Measurements from ENCODE around the gene RFX8. TPM values are rescaled to one million over a fixed set of nuclear protein-coding genes. Genes with fewer than 3 reads are reported as not detected.

Gene RFX8
- total and polyA plus RNA-seq, 9 of the 15 experiments (the other 6 are each of a cell fraction or from before 2014, with no cell fraction given), result not detected

DNA sequence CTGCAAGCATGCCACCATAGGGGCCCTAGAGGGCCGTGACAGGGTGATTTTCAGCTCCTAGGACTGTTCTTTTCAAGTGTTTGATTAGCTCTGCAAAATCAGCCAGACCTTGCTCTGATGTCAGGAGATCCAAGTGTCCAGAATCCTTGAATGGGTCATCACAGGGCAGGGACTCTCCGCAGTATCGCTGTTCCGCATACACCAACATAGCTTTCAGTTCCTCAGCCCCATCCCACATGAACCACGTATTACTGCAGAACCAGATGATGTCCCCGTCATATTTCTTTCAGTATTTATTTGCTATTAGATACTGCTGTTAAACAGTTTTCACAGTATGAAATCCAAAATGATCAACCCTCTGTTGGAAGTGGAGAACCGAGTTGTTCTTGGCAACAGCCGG, 46.6 kb upstream of the RFX8 start (continued):
- no peak for TF ChIP-seq ZNF280B (CRISPR knock-in tag; IDR thresholded peaks at IDR 0.05)
- no peak for TF ChIP-seq CEBPG (CRISPR knock-in tag; IDR thresholded peaks at IDR 0.05)
- TF ChIP-seq CEBPG (tag; conservative IDR thresholded peaks at IDR 0.05 in 1 of 2, IDR thresholded peaks at IDR 0.05 in 1 of 2), result no peak

DNA sequence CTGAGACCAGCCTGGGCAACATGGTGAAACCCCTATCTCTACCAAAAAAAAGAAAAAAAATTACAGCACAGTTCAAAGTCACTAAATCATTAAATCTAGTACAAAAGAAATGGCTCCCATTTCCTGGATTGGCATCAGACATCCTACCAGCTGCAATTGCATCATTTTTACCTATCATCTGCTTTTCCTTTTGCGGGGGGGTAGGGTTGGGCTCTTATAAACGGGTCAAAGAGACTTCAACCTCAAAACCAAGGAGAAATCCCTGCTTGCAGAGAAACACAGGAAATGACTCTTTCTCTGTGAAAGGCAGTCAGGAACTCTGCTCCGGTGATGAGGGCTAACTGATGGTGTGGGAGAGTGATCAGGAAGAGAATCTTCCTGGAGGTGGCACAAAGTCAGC, 45.3 kb upstream of the RFX8 start:
- no peak overlapping the region for H3K4me2 ChIP-seq (ENCODE audit: insufficient read depth, low read length)
- H2AFZ ChIP-seq (ENCODE audit: low read depth, low read length), result no peak overlapping the region
- FAIRE-seq (no peak), DNase-seq (ENCODE audit: extremely low read depth in 1 of 4, low spot score in 3 of 4) (no peak), ATAC-seq (no peak)
- H3K4me3 ChIP-seq, result no peak overlapping the region
- H3K4me1 ChIP-seq (replicated peaks in 1 of 2; ENCODE audit: control insufficient read depth in 2 of 2, insufficient read depth in 2 of 2, low read length in 2 of 2), result no peaks in the 10 kb centered on the region
- no peaks in the 10 kb centered on the region for H3K36me3 ChIP-seq (ENCODE audit: control insufficient read depth, insufficient read depth, low read length)
- 2% methylated on average over 3 of the region's 3 CpGs for WGBS (ENCODE audit: insufficient coverage, low coverage, missing lambda C conversion rate)
- peaks cover 2 to 31% of the 10 kb centered on the region in 2 experiments; a peak in 2 of 5 replicates for H3K27me3 ChIP-seq (ENCODE audit: control insufficient read depth in 2 of 2, insufficient read depth in 2 of 2, low read length in 2 of 2)
- CTCF ChIA-PET (ENCODE audit: low intra/inter-chr PET ratio), result no interaction called here
- H3K27ac ChIP-seq (ENCODE audit: extremely low read depth, low read depth, low read length), result no peak overlapping the region
- POLR2A ChIA-PET, result no interaction called here
- H3K9me1 ChIP-seq (ENCODE audit: control insufficient read depth, insufficient read depth, low read length), result no peaks in the 10 kb centered on the region
- no TSS peak for BruUV-seq (replicated peaks)
- in situ Hi-C loops (cut with MboI), result no loop called here
- intact Hi-C loops (cut with micrococcal nuclease), result loop anchor here (10.0 kb wide), 1 partner anchor 465 kb away; no protein-coding TSS in a partner anchor
- H3K79me2 ChIP-seq (ENCODE audit: control insufficient read depth, insufficient read depth, low read length), result no peaks in the 10 kb centered on the region
- no peak overlapping the region for H3K9ac ChIP-seq (ENCODE audit: insufficient read depth in 1 of 2, low read depth in 2 of 2, low read length in 2 of 2)
- no peaks in the 10 kb centered on the region; the same call in 1 of the 2 replicates for H3K9me3 ChIP-seq (replicated peaks; ENCODE audit: control insufficient read depth, insufficient read depth, low read depth, low read length)
- no peaks in the 10 kb centered on the region for H4K20me1 ChIP-seq (replicated peaks; ENCODE audit: control insufficient read depth, insufficient read depth, low read length)
- no peak for TF ChIP-seq TFAM (CRISPR knock-in tag; conservative IDR thresholded peaks at IDR 0.05)
- no peak for TF ChIP-seq ZBTB43 (CRISPR knock-in tag; IDR thresholded peaks at IDR 0.05)
- TF ChIP-seq ZC3H4 (CRISPR knock-in tag; IDR thresholded peaks at IDR 0.05; ENCODE audit: borderline replicate concordance), result no peak
- no peak for TF ChIP-seq HNRNPUL1 (IDR thresholded peaks at IDR 0.05; ENCODE audit: low read length)
- no peak for TF ChIP-seq SRSF9 (IDR thresholded peaks at IDR 0.05; ENCODE audit: borderline replicate concordance, low read depth, low read length)
- no peak for TF ChIP-seq NCOA2 (IDR thresholded peaks at IDR 0.05; ENCODE audit: partially characterized antibody in 2 of 2)
- no peak for TF ChIP-seq ELF2 (CRISPR knock-in tag; IDR thresholded peaks at IDR 0.05)
- TF ChIP-seq CBX3 (IDR thresholded peaks at IDR 0.05; ENCODE audit: borderline replicate concordance in 1 of 2, low read length in 2 of 2), result no peak
- TF ChIP-seq ETV5 (CRISPR knock-in tag; IDR thresholded peaks at IDR 0.05; ENCODE audit: low read depth), result no peak
- no peak for TF ChIP-seq HNRNPH1 (optimal IDR thresholded peaks at IDR 0.05; ENCODE audit: low read depth, low read length)
- TF ChIP-seq ZFP1 (CRISPR knock-in tag; IDR thresholded peaks at IDR 0.05), result no peak
- no peak for TF ChIP-seq MAFK (IDR thresholded peaks at IDR 0.05; ENCODE audit: low read length)
- no peak for TF ChIP-seq ZNF280A (IDR thresholded peaks at IDR 0.05; ENCODE audit: low read depth, partially characterized antibody)
- TF ChIP-seq, protein P1, sequence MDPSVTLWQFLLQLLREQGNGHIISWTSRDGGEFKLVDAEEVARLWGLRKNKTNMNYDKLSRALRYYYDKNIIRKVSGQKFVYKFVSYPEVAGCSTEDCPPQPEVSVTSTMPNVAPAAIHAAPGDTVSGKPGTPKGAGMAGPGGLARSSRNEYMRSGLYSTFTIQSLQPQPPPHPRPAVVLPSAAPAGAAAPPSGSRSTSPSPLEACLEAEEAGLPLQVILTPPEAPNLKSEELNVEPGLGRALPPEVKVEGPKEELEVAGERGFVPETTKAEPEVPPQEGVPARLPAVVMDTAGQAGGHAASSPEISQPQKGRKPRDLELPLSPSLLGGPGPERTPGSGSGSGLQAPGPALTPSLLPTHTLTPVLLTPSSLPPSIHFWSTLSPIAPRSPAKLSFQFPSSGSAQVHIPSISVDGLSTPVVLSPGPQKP (CRISPR knock-in tag; IDR thresholded peaks at IDR 0.05), result no peak

Measured in K562 (cell line).